Stimulated activated CD8-positive, alpha-beta memory T cell treated with anti-CD3 and anti-CD28 coated beads, Interleukin-2, amount 100 ng/mL, for 1 hour (primary cell): ENCODE results near the gene LCN1.

Experiments
- DNase-seq, 2 donors: peaks; one replicate each; pipeline ENCODE4 v3.0.0-alpha.2; 2020; ENCODE audit warnings: low read depth in 2 of 2

The LCN1 gene

DNA sequence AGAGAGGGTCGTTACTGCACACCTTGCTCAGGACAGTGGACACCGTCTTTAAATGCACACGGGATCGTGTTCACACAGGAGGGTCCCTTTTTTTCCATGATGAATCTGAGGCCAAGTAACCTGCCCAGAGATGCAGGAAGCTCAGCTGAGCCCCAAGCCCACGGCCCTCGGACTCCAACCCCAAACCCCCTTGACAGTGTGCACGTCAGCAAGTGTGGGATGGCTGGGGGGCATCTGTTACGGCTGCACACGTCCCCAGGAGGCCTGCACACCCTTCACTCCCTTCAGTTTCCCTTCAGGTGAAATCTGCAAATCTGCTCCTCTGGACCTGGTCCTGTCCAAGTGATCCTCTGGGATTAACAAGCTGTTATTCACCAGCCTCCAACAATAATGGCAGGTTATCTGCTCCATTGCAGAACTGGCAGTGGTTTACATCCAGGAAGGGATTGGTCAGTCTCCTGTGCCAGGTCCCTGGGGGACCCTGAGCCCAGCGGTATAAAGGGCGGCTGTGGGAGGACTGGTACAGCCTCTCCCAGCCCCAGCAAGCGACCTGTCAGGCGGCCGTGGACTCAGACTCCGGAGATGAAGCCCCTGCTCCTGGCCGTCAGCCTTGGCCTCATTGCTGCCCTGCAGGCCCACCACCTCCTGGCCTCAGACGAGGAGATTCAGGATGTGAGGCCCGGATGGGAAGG, at the start of gene LCN1:
Gene LCN1, plus strand, starts transcription at position 525 of the 692 bp plus-strand sequence. Its CDS starts 58 bp downstream, at position 583.
- DNase-seq: no peak

DNA sequence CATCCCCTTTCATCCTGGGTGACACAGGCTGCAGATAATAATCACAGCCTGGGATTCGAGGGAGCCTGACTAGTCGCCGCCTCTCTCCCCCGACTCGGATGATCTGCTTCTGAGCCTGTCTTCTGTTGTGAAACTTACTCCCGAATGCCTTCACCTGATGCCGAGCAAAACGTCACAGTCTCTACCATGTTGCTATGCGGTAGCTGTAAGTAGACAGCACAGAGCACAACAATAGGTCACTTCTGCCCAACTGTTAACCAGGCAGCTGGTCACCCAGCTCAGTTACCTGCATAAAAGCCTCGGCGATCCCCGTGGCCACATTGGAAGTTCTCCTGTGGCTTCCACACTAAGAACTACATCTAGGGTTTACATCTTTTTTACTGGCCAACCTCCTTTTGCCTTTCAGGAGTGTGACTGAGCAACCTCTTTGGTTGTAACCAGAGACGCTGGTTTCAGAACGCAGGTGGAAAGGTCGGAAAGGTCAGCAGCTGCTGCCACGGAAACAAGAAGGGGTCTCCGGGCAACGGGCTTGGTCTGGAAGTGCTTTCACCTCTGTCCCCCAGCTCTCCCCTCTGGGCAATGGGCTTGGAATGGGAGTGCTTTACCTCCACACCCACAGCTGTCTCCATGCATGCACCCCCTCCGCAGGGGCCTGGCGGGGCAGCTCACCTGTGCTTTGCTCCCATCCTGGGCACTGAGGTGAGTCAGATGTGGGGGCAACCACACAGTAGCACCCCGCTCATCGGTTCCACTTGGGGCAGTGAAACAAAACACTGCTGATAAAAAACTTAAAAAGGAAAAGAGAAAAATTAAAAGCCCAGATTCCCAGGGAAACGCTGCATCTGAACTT, 49.2 kb upstream of the LCN1 start:
- DNase-seq: no peak

DNA sequence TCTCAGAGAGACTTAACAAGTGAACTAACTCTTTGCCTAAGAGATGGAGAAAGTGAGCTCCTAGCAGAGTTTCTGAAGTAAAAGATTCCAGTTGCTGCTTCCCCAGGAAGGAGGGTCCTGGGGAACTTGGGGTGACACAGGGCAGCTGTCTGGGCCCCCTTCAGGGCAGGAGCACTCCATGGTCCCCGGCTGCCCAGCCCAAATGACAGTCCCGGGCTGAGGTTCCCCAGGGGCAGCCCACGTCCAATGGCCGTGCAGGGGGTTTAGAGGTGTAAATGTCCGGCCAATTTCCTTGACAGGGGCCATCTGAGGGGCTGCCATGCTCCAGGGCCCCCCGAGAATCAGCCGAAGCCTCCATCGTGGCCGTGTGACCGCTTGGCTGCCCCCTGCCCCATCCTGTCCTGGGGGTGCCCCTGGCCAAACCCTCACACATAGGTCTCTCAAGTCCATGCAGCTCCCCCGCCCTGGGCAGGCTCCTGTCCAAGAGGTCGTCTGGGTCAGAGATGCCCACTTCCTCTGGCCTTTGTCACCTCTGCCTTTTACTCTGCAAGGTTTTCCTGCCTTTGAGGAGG, 47.2 kb upstream of the LCN1 start:
- DNase-seq: no peak

DNA sequence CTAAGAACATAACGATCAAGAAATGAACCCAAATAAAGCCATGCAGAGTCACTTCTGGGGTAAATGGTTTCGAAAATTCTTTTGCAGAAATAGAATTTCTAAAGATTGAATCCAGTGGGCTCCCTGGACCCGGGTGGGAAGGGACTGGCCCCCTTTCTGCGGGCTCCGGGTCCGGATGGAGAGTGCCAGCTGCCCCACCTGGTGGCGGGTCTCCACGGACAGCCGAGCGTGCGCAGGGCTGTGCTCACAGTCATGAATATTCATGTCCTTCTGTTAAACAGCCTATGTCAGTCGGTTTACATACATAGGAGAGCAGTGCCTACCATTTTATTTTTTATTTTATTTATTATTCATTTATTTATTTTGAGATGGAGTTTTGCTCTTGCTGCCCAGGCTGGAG, 46.3 kb upstream of the LCN1 start:
- DNase-seq: no peak

DNA sequence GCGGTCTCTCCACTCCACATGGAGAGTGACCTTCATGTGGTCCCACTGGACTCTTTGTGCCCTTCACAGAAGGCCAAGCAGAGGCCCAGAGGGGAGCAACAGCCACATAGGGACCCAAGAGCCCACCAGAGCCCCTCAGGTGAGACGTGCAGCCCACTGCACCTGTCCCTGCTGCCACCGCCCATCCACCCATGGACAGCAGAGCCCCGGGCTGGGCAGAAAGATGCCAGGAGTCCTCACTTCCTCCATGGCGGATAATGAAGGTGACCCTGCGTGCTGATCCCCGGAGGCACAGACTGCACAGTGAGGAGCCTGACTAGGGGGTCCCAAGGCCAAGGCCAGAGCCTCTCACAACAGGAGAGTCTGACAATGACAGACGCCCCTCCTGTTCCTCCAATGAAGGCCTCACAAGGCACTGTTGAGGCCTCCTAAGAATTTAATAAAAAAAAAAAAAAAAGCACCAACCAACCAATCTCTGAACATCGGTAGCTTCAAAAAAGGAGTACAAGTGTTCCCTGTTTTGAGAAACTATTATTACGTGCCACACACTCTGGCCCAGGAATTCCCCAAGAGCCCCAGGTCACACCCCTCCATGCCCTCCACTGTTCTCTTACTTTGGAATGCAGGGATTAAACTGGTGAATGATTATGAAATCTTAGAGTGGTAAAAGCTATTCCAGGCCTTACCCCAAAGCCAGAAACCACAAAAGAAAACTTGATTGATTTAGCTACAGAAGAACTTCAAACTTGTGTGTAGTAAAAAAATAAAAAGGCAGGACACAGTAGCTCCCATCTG, 44.5 kb upstream of the LCN1 start:
- DNase-seq: no peak

DNA sequence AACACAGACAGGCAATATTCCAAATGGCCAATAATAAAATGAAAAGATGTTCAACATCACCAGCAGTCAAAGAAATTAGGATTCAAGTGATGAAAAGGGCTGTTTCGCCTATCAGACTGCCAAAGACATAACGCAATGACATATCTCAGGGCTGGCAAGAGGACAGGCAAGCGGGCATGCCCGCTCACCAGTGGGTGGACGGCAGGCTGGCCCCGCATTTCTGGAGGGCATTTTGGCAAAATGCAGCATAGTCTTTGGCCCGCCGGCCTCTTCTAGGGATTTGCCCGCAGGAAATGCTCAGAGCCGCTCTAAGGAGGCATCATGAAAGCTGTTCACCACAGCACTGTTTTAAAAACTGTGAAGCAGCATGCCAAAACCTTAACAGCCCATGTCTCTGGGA, 43.0 kb upstream of the LCN1 start:
- DNase-seq: no peak

DNA sequence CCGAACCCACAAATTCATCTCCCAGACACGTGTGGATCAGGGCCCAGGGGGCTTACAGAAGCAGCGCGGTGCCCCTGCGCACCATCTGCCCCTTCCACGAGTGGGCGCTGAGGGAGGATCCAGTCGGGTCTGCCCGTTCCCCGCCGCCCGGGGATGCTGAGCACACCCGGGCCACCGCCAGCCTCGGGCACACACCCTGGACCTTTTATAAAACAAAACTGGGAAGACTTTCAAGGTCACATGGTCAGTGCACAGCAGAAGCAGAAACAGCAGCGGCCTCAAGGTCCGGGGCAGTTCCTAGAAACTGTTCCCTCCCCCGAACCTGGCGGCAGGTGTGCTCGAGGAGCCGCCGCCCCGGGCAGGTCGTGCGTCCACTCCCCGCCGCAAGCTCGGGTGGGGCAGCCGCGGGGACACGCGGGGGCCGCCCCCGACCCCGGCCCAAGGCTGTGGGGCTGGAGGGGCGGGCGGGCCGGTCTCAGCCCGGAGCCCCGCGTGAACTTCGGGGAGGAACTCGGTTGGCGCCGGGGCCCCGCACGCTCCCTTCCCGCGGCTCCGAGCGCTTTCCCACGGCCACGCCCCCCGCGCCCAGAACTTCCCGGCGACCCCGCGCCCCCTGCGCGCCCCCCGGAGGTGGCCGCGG, 42.3 kb upstream of the LCN1 start:
- DNase-seq: no peak

DNA sequence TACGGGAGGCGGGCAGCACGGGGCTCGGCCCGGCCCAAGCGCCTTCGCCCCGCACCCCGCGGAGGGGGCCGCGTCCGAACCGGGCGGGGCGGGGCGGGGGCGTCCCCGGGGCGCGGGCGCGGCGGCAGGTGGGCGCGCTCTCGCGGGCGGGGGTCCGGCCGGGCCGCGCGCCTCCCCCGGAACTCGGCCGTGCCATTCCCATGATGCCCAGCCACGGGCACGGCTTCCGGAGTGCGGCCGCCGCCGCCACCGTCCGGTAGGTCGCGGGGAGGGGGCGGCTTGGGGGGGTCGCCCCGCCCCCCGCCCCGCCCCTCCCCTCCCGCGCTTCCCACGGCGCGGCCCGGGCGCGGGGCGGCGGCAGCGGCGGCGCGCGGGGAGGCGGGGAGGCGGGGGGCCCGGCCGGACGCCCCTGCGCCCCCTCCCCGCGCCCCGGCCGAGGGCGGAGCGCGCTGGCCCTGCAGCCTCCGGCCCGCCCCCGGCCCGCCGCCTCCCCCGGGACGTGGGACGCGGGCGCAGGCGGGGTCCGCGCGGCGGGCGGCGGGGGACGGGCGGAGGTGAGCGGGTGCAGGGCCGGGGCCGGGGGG, 41.7 kb upstream of the LCN1 start, which contains the start of gene PPP1R26:
Gene PPP1R26, plus strand, starts transcription at position 314 of the 584 bp plus-strand sequence. CDS start 4,729 bp downstream, outside the sequence.
- no peak for DNase-seq

DNA sequence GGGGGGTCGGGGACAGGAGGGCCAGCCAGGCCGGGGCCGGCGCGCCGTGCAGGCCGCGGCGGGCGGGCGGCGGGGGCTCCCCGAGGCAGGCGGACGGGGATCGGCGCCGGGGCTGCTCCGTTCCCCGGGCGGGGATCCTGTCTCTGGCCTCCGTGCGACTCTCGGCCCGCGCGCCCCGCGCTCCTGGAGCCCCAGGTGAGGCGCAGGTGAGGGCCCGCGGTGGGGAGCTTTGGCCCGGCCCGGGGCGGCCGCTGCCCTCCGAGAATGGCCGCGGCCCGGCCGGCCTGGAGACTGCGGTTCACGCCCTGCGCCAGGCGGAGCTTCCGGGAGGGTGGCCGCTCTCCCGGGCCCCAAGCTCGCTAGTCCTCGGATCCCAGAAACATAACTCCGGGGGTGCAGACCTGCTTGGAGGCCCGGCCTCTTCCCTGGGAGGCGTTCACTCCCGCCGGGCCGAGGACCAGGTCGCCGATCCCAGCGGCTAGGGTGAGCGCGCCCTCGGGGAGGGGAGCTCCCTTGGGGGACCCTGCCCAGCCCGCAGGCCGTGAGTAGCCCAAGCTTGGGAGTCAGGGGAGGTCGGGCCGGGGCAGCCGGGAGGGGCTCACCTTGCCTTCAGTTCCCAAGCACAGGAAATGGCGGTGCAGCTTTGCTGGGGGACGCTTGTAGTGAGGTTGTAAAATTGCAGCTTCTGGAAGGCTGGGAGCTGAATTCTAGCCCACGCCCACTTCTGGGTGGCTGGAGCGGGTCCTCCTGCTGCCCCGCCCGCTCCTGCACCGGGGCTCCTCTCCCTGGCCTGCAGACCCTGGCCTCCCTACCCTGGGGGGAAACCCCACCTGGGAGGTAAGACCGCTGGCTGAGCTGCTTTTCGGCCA, 40.9 kb upstream of the LCN1 start:
- no peak for DNase-seq

DNA sequence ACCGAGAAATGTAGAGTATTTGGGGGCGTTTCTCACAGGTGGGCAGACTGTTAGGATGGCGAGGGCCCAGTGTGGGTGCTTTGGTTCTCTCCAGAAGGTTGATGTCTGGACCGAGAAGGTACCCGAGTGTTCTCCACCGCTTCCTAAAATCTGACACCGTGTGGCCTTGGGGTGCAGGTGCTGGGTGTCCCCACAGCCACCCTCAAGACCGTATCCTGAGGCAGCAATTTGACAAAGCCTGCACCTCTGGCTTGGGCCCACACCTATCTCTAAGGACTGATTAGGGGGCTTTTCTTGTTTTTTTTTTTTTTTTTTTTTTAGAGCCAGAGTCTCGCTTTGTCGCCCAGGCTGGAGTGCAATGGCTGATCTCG, 40.3 kb upstream of the LCN1 start:
- no peak for DNase-seq

DNA sequence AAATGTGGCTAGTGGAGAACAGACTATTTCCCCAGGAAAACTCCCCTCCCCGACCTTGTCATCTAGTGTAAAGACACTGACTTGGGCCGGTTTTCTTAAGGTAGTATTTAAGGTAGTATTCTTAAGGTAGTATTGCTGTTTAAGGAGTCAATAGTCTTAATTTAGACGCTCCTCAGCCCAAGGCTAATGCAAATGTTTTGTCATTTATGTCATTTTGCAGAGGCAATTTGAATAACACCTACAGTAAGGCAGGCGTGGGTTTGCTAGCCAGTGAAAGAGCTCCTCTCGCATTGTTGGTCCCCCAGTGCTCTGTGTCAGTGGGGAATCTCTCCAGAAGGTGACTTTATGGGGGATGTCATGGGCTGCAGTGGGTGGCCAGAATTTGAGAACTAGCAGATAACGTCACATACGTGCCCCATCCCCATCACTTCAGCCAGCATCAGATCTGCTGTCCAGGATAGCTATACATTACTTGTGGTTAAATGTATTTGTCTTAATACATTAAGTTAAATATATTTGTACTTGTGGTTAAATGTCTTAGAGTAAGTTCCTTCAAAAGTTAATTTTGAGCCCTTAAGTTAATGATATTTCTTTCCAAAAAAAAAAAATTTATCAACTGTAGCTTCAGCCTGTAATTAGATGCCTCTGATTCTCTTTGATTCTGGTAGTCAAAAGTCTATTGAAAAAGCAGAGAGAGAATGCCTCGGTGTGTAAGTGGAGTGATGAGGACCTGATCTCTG, 39.1 kb upstream of the LCN1 start:
- DNase-seq: no peak

DNA sequence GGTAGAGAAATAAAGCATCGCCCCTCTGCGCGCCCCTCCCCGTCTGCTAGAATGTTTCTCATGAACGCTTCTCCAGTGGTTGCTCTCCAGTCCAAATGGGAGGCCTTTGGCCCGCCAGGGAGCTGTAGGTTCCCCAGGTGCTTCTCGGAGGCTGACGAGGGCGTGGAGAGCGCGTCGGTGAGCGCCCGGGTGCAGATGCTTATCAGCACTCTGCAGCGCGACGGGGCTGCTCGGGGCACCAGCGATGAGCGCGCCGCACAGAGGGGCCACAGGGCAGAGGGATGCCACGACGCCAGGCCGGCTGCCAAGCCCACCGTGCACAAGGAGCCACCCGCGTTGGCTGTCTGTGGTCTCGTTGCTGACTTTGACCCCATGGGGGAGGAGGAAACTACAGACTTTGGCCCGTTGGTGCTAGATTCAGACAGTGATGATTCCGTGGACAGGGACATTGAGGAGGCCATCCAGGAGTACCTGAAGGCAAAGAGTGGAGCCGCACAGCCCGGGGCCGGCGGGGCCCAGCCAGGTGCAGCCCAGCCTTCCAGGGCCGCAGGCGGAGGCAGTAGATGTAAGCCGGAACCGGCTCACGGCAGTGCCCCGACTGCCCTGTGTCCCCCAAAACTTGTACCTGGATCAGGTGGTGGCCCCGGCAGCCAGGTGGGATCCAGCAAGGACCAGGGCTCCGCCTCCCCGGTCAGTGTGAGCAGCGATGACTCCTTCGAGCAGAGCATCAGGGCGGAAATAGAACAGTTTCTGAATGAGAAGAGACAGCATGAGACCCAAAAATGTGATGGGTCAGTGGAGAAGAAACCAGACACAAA, 36.6 kb upstream of the LCN1 start:
- no peak for DNase-seq

DNA sequence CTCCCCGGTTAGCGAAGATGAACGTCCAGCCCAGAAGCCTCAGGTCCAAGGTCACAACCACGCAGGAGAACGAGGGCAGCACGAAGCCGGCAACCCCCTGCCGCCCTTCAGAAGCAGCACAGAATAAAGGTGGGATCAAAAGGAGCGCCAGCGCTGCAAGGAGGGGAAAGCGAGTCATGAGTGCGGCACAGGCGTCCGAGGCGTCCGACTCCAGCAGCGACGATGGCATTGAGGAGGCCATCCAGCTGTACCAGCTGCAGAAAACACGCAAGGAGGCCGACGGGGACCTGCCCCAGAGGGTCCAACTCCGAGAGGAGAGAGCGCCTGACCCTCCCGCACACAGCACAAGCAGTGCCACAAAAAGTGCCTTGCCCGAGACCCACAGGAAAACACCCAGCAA, 35.9 kb upstream of the LCN1 start:
- no peak for DNase-seq

DNA sequence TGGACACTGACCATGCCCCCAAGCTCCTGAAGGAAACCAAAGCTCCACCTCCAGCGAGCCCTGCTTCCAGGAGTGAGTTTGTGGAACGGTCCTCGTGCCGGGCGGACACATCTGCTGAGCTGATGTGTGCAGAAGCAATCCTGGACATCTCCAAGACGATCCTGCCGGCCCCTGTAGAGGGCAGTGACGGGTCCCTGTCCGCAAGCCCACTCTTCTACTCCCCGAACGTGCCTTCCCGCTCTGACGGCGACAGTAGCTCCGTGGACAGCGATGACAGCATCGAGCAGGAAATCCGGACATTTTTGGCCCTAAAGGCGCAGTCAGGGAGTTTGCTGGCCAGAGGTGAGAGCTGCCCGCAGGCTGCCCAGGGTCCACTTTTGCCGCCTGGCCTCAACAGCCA, 35.4 kb upstream of the LCN1 start:
- no peak for DNase-seq

DNA sequence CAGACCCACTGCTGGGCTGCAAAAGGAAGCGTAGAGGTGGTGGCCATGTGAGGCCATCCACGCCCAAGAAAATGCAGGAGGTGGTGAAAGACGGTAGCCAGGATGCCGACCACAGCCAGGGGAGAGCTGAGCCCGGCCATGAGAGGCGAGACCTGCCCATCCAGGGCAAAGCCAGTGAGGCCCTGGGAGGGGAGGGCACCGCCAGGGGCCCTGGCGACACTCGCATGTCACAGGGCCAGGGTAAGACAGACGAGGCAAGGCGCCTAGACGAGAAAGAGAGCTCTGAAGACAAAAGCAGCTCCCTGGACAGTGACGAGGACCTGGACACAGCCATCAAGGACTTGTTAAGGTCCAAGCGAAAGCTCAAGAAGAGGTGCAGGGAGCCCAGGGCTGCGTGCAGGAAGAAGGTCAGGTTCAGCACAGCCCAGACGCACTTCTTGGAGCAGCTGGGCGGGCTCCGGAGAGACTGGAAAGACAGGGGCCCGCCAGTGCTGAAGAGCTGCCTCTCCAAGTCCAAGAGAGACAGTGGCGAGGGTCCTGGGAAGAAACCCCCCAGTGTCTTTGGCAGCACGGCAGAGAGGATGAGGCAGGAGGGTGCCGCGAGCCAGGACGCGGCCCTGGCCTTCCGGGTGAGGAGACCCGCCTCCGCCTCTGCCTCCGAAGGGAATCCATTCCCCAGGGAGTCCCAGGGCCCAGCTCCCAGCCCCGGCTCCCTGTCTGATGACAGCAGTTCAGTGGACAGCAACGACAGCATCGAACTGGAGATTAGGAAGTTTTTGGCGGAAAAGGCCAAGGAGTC, 34.8 kb upstream of the LCN1 start:
- DNase-seq: no peak

DNA sequence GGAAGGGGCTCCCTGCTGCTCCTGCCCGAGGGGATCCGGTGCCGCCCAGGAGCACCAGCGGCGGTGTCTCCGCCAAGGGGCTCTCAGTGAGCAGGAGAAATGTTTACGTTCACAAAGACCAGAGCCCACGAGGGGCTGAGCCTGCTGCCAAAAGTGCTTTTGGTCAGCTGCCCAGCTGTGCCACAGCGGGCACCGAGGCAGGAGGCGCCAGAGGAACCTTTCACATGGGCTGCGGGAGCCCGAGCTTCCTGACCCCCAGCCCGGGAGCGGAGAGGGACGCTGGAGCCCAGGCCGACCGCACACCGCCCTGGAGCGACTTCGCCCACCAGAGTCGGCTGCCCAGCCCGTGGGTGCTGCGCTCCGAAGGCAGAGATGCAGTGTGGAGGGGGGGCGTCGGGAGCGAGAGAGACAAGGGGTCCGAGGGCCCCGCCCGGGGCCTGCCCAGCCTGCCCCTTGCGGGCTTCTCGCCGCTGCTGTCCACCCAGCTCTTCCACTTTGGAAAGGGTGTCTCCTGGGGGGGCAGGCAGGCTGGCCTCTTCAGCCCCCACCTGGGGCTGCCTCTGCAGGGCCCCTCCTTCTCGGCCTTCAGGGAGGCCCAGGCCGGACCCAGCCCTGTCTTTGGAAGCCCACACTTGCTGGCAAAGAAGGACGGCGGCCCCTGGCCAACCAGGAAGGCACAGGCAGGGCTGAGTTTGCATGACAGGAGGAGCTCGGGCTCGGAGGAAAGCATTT, 33.8 kb upstream of the LCN1 start:
- DNase-seq: no peak

DNA sequence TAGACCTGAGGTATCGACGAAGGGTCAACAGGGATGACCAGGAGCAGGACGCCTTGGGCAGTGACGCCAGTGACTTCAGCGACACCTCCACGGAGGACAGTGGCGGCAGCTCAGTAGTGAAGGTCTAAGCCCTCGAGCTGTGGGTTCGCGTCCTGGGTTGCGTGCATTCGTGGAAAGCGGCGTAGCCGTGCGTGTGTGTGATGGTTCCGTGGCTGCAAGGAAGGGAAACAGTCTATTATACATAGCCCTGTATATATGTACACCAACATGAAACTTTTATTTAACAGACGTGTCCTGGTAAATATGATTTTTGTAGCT, 33.3 kb upstream of the LCN1 start:
- DNase-seq: no peak
